ELF-1 (cell line): Measurements from ENCODE around the gene CCNJL.
"Not testable (repeated sequence)": the region's sequence is repeated elsewhere in the genome, so short reads cannot be mapped to it uniquely, and the experiment has no call there.

Source experiments
- DNase-seq: peaks from one replicate; pipeline ENCODE4 v3.0.0-alpha.2; 2016; ENCODE audit warnings: low read depth, low spot score

The CCNJL gene, protein sequence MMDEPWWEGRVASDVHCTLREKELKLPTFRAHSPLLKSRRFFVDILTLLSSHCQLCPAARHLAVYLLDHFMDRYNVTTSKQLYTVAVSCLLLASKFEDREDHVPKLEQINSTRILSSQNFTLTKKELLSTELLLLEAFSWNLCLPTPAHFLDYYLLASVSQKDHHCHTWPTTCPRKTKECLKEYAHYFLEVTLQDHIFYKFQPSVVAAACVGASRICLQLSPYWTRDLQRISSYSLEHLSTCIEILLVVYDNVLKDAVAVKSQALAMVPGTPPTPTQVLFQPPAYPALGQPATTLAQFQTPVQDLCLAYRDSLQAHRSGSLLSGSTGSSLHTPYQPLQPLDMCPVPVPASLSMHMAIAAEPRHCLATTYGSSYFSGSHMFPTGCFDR

GRCh38 chr5:160312134-160312959 is at the start of gene CCNJL:
CCNJL (minus strand) TSS chr5:160312564; CDS start chr5:160311923, 641 bp downstream.
- DNase-seq = peak; percentile 67

DNA sequence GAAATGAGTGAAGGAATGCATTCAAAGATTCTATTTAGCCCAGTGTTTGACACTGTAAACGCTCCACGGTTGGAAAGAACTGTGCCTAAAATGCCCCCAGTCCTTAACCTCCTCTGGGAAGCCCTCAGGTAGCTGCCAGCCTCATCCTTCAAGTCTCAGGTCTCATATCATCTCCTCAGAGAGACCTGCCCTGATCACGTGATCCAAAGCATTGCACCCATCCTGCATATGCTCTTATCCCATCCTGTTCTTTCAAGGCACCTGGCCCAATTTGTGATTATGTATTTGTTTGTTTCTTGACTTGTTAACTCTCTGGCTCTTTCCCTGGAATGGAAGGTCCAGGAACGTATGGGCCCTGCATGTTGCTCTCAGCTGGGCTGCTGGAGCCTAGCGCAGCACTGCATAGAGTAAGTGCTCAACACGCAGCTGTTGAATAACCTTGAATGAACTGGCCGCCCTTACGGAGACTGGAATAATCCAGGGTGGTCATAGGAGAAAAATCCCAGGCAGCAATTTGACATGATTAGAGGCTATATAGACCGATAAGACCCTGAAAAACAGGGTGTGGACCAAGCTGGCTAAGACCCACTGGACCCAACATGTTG is 49.4 kb upstream of the CCNJL start:
- no peak for DNase-seq

DNA sequence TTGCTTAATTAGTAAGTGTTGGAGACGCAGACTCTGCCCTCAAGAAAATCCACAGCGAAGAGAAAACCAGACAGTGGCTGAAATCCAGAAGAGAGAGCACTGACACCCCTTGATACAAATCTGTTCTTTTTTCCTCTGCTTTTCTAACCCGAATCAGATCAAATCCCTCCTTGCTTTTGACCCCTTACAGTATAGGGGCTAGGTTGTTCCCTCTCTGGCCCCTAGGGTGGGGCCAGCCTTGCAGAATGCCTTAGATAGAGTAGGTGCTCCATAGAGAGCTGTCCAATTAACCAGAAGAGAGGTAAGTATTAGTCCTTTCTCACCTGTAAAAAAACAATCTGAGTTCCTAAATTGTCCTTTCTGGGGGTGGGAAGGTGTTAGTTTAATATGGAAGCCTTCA is 47.9 kb upstream of the CCNJL start:
- peak; percentile 46 for DNase-seq

- peak; percentile 79 for DNase-seq
Observed at GRCh38 chr5:160359816-160360215, 47.5 kb upstream of the CCNJL start.

DNA sequence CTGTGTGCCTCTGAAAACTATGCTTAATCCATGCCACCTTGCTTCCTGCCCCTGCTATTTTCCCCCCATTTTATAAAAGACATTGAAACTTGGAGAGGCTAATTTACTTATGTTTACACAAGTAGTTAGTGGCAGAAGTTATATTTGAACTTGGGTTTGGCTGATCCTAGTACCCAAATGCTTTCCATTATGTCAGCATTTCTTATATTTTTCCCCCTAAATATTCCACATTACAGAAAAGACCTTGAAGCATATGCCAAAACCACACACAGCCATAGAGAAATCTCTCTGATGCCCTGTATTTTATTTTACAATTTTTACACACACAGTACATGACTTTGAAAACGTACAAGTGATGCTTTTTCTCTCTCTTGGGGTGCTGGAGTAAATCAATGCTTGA is 46.9 kb upstream of the CCNJL start:
- no peak for DNase-seq

- DNase-seq = no peak
Observed at GRCh38 chr5:160357861-160358411, 45.6 kb upstream of the CCNJL start.

- DNase-seq = no peak
Observed at GRCh38 chr5:160357394-160357793, 45.0 kb upstream of the CCNJL start.

DNA sequence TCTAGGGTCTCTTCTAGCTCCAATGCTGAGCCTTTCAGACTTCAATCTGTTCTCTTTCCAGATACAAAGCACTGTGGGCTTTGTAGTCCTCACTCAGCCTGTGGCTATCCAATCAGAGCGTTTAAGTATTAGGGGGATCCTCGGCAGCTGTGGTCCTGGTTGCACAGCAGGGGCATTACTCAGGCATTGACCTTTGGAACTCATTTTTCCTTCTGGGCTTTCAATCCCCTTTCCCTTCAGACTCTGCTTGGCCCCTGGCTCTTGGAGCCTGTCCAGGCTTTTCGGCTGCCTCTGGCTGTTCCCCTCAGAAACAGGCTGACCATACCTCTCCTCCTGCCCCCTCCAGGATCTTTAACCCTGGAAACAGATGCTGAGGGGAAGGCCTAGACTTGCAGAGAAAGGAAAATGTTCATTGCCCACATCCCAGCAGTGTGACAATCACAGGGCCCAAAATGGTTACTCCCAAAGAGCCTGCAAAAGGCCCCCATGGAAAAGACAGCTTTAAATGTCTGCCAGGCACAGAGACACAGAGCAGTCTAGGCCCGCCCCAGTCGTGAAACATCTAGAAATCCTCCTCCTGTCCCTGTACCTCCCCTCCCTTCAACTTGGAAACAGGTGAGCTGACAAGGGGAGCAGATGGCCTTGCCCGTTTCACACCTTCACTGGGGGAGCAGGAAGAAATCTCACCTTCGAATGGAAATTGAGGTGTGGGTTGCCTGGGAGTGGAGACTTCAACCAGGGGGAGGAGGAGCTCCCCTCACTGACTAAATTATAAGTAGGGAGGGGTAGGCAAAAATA is 44.4 kb upstream of the CCNJL start:
- no peak for DNase-seq

DNA sequence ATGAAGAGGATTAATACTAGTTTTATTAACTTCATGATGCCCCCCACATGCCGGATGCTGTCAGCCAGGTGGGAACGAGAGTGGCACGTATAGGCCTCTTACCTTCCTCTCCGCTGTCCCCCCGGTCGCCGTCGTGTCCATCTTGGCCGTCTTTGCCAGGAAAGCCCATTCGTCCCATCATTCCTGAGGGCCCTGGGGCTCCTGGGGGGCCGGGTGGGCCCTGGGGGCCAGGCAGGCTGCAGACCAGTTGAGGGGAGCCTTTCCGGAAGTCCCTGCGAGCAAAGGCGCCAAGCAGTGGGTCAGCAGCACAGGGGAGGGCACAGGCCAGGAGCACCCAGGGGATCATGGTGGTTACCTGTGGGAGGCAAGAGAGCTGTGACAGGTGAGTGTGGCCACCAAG is 42.3 kb upstream of the CCNJL start:
- DNase-seq = no peak

DNA sequence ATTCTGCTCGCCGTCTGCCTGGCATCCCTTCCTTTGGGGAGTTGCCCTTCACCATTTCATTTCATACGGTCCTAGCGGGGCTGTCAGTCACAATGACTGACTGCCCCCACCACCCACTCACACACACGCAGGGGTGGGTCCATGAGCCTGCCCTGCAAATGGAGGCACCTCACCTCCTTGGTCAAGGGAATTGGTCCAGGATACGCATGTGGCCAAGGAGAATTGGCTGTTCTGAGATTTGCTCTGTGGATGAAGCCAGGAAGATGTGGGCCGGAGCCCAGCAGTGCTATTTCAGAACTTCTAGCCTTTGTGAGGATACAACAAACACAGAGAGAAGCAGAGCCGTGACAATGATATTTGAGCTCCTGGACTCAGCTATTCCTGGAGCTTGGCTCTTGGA is 41.0 kb upstream of the CCNJL start:
- DNase-seq = no peak

GRCh38 chr5:160352308-160352707 is 39.9 kb upstream of the CCNJL start:
- DNase-seq = no peak

DNA sequence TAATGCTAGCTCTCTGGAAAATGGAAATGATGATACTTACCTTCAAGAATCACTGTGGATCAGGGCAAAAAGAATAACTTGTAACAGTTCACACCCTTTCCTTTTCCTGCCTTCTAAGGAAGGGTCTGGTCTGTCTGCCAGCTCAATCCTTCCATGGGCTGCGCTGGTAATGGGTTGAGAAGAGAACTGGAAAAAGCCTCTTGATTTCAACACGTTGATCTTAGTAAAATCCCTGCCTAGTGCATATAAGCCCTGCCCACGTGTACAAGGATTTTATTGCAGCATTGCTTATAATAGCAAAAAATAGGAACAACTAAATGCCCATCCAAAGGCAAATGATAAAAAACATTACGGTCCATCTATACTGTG is 37.6 kb upstream of the CCNJL start:
- DNase-seq = no peak

GRCh38 chr5:160349249-160349934 is 37.0 kb upstream of the CCNJL start:
- no peak for DNase-seq

DNA sequence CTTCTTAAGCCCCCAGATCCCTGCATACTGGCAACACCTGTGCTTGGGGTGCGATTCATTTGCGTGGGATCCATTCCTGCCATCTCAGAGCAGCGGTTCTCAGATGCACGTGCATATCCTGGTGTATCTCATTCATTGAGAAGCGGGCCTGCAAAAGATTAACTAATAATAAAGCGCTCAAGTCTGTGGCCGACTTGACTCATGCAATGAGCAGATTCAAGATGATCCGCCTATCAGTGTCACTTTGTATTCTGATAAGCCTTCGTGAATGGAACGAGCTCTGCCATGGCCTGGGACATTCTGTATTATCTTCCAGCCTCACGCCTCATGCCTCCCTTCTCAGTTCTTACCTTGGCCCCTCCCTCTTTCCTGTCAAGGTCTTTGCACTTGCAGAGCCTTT is 35.7 kb upstream of the CCNJL start:
- no peak for DNase-seq

- DNase-seq = no peak
Observed at GRCh38 chr5:160347448-160347847, 35.1 kb upstream of the CCNJL start.

DNA sequence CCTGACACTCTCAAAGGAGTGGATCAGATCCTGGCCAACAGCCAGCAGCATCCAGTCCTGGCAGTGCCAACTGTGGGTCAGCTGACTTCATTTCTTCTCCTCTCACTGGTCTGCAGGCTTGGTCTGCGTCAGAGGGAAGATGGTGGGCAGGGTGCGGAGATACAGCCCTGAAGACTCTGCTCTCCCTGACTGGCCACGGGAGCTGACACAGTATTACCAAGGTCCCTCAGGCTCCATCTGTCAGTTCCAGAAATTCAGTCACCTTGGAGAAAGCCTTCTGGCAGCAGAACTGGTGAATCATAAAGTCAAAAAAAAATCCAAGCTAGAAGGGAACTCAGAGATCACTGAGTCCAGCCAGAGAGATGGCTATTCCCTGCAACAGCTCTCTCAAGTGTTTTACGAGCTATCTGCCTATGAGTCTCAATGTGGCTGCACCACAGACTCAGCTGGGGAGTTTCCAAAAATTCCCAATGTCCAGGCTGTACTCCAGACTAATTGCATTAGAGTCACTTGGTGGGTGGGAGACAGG is 30.1 kb upstream of the CCNJL start:
- no peak for DNase-seq

GRCh38 chr5:160341309-160341870 is 29.0 kb upstream of the CCNJL start:
- DNase-seq = no peak

GRCh38 chr5:160340513-160340912 is 28.1 kb upstream of the CCNJL start:
- not testable (repeated sequence) for DNase-seq

GRCh38 chr5:160339406-160340130 is 27.2 kb upstream of the CCNJL start:
- DNase-seq = no peak

DNA sequence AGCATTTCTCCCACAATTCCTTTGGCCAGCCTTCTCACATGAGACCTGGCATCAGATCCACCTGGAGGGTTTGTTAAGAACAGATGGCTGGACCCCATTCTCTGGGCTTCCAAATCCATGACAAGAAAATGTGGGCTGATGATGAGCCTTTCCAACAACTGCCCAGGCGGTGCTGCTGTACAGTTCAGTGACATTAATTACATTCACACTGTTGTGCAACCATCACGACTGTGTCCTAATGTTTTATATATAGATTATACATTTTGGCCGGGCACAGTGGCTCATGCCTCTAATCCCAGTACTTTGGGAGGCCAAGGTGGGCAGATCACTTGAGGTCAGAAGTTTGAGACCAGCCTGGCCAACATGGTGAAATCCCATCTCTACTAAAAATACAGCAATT is 22.4 kb upstream of the CCNJL start:
- DNase-seq = not testable (repeated sequence)
